NCI-H524 treated with DMSO at 0.1 percent for 48 hours (cell line): ENCODE results near the gene KDM4C.
"Not testable (repeated sequence)": the region's sequence is repeated elsewhere in the genome, so short reads cannot be mapped to it uniquely, and the experiment has no call there.

Source experiments
- DNase-seq: peaks from one replicate; lab custom pipeline; 2025; lab: John Stamatoyannopoulos, UW

The KDM4C gene

DNA sequence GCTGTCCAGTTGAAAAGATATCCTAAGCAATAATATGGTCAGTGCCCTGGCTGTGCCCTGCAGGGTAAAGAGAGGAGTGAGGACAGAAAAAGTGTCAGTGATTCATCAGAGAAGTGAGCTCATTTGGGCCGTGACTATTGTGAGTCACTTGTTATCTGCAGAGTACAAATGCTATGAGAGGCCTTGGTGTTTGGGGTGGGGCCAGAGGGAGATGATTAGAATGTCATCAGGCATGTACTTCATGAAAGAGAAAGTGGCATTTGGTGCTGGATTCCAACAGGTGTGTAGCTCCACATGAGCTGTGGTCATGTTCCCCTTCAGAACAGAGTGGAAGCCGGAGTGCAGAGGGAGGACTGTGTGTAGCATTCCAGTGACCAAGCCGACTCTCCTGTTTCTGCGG lies 174.1 kb downstream of the KDM4C start:
- no peak for DNase-seq

DNA sequence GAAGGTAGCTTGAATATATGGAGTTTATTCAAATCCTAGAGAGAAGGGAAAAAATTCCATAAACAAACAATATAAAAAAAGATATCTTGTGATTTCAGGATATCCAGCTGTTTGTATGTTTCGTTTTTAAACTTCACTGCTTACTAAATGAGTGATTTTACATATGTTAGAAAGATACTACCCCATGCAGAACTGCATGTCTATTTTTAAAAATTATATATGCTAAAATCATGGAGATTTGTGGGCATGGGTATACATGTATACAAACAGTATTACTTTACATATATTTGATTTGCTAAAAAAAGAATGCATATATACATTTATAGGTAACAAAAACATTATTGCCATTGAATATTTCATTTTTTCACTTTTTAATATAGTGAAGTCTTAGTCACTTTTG lies 178.3 kb downstream of the KDM4C start:
- no peak for DNase-seq

DNA sequence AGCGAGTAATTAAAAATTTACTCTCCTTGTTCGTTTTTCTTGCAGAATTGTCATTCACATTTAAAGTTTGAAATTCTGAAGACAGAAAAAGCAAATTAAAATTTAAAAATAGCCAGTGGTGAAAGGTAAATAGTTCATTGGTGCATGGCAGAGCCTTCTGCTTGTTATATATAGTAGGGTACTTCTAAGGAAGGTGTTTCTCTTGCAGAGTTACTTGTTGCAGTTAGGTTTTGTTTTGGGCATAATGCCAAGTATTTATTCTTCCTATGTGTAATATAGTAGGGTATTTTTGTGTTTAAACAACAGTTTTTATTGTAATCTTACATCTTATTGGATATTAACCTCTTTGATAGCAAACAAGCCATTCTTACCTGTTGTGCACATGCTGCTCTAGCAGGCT lies 179.4 kb downstream of the KDM4C start:
- DNase-seq = no peak

DNA sequence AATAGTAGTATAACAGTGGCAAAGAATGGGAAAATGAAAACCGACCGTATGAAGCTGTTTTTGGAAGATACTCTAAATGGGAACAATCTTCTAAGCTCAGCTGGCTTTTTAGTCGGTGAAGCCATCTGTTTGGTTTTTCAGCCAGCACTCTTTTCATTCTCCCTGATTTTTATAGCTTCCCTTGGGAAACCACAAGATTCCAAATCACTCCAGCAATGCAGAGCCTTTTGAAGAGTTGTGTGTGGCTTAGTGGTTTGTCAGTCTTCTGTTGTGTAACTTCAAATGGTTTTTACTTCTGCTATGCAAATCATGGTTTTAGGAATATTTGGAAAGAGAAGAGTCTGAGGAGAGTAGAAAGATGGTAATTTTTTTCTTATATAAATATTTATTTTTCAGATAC lies 180.7 kb downstream of the KDM4C start:
- DNase-seq = peak; percentile 21

DNA sequence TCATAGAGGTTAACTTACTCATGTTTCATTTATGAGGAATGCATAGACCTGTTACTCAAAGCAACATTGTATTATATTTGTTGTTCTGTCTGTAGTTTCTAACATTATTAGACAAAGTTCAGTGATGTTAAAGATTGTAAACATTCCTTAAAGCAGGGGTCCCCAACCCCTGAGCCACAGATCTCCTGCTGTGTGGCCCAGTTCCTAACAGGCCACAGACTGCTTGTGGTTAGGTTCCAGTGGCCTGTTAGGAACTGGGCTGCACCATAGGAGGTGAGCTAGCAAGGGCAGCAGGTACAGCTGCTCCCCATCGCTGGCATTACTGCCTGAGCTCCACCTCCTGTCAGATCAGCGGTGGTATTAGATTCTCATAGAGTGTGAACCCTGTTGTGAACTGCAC lies 181.1 kb downstream of the KDM4C start:
- DNase-seq = no peak

DNA sequence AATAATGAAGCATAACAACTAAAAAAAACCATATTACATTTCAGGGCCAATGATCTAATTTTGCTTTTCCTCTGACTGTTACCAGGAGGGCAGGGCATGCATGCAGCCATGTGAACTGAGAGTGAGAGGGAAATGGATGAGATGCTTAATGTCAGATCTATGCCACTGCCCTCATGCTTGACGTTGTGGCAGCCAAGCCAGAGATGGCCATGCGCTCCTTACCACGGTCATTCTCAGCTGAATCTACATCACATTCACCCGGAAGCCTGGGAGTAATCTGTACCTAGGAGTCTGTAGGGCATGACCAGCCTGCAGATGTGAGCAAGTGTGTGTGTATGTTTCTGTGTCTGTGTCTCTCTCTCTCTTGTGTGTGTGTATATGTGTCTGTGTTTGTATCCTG lies 183.7 kb downstream of the KDM4C start:
- DNase-seq = no peak

DNA sequence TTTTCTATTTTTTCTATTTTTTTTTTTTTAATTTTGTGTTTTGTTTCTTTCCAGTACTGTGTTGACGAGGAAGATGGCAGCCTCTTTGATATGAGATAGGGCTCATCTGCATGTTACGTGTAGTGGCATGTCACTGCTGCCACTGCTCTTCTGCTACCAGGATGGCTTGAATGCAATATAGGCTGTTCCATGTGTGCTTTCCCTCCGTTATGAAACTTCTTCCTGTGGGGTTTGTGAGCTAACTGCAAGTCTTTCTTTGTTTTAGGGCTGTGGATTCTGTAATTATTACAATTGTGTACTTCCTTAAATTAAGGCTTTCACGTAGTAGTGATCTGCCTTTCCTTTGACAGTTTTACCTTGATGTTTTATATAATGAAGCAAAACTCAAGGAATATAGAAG lies 184.6 kb downstream of the KDM4C start:
- DNase-seq = no peak

DNA sequence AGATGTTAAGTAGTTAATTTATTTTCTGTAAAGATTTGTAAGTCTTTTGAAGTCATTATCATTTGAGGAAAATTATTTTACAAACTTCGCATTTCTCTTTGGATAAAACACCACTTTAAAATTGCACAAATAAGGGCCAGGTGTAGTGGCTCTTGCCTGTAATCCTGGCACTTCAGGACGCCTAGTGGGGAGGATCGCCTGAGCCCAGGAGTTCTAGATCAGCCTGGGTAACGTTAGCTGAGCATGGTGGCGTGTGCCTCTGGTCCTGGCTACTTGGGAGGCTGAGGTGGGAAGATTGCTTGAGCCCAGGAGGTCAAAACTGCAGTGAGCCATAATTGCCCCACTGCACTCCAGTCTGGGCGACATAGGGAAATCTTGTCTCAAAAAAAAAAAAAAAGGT lies 185.5 kb downstream of the KDM4C start:
- DNase-seq = no peak

DNA sequence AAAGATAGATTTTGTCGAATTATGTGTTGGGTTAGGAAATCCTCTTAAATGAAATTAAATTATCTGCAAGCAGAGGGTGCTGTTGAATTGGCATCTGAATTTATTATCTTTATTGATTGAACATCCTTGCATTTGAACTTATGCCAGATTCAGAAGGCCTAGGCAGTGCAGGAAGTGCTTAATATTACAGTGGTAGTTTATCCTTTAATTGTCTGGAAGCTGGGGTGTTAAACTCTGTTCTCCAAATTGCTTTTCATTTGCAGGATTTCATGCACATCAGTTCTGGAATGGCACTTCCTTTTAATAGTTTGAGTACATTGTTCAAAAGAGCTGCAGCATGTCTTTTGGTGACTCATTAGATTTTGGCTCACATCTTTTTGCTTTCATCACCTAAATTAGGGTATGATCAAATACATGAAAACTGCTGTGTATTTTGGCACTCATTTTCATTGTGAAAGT lies 186.3 kb downstream of the KDM4C start:
- peak; percentile 11 for DNase-seq

DNA sequence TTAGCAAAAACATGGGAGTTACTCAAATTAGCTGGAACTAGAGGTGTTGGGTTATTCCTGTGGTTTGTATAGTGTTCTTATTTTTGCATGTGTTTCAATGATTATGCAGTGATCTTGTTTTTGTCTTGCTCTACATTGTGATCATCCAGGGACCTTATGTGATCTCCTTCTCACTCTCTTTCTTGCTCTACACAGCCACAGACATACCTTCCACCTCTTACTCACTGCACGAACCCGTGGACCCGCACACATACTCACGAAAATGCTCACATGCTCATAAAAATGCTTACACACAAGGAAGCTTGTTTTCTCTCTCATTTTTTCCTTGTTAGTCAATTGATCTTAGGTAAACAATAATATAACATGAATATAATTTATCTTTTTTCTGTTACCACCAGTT lies 187.1 kb downstream of the KDM4C start:
- DNase-seq = no peak

DNA sequence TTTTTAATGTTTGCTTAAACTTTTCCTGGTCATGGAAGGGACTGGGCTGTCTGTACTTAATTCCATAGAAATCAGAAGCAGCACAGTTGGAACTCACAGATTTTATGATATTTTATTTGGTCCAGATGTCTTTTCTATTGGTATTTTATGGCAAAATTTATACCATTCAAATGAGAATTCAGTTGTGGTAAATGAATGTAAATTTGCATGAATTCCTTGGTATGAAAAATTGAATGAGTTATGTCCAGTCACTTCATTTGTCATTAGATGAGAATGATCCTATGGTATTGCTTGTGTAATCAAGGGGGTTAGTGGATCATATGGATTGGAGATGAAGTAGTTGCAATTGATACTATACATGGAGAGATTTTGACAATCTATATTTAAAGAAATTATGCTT lies 188.0 kb downstream of the KDM4C start:
- DNase-seq = no peak

DNA sequence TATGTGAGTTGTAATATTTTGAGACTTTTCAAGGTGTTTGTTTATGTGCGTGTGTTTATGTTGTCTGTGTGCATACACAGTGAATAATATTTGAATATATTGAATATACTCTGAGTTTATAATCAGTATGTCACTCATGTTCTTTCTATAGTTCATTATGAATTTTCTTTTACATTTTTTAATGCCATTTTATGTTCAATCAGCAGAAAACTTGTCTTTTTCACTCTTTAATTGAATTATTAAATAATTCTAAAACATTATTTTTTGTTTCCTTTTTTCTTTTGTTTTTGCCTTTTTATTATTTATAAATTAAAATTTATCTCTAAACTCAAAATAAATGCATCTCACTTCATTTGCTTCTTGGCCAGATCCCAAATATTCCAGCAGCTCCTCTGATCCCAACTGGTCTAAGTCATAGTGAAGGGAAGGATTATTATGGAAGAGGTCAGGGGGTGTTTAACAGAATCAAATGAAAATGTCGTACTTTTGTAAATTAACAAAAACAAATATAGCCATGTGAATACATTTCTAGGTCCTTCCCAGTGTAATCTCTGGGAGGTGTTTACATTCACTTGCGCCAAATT lies 188.9 kb downstream of the KDM4C start:
- no peak for DNase-seq

DNA sequence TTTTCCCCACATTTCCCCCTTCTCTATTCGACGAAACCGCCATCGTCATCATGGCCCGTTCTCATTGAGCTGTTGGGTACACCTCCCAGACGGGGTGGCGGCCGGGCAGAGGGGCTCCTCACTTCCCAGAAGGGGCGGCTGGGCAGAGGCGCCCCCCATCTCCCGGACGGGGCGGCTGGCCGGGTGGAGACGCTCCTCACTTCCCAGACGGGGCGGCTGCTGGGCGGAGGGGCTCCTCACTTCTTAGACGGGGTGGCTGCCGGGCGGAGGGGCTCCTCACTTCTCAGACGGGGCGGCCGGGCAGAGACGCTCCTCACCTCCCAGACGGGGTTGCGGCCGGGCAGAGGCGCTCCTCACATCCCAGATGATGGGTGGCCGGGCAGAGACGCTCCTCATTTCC lies 191.1 kb downstream of the KDM4C start:
- not testable (repeated sequence) for DNase-seq

DNA sequence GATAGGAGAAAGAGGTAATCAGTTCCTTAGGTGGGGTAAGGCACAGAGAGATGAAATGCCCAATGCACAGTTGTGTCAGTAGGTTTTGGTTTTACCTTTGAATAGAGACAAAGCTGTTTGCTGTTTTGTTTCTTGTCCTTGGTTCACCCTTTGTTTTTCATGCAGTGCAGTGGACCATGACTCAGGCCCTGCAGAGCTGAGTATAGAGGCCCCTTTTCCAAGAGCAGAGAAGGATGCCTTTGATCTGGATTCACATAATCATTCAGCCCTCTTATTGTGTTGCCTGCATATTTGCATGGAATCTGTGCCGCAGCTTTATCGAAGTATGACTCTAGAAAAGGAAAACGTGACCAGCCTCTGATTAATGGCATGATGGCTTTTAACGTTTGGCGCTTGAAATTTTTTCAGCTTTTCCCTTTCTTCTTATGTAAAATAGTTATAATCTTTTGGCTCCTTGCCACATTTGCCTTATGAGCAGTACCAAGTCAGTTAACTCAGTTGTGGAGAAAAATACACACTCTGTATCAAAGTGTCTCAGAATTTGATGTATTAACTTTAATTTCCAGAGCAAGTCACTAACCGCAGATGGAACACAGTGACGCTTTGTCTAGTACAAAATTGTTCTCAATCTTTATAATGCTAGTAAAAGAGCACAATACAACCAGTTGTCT lies 197.6 kb downstream of the KDM4C start:
- no peak for DNase-seq

DNA sequence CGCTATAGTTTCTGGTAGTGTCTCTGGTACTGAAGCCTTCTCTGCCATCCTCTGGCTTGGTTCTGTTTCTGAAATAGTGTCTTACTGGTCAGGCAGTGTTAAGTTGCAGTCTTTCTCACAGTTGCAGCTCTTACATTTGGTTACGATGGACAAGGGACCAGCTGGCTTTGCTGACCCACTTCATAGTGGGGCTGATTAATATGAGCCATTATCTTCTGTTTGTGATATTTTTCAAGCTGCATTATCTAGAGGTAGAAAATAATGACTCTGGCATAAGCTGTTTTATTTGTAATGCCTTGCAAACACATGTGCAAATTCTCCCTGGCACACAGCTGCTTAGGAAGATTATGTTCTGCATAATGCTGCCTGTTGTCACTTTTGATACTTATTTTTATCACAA lies 199.1 kb downstream of the KDM4C start:
- no peak for DNase-seq

DNA sequence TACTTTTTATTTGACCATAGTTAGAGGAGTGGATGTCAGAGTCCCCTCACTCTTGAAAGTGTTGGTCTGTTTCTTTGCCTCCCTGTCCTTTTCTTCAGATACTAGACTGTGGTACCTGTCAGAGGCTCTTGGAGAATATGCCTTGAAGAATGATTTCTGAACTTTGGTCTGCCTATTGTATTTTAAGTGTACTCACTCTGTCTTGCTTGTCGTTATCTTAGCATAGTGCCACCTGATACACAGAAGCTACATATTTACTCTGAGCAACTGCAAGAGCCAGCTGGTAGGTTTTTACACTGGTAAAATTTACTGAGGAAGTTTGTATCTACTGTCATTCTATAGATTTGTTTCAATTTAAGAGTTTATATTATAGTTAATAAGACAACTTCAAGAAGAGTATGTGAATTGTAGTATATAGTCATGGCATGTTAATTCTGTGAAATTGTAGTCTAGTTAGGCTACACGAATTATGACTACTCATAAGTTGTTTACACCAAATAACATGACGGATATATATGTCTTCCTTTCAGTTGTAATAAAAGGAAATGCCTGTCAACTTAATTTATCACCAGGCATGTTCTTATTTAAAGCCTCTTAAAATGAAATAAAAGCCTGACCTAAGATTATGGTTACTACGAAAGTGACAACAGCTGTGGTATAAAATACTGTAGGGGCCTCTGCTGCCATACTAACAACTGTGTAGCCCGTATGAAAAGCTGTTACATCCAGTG lies 201.7 kb downstream of the KDM4C start:
- DNase-seq = peak; percentile 74

DNA sequence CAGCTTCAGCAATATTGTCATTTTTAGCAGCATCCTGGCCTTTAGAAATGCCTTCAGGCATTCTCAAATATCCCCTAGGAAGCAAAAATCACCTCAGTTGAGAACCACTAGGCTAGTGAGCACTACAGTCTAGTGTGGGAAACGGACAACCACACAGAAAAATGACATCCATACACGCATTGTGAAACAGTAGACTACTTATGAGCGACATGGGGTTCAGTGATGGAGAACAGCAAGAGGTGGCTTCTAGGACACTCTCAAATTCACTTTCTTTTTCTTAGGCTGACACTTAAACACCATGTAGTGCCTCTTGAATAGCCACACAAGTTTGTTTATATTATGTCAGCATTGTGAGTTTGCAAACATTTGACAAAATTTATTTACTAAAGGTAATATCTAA lies 203.0 kb downstream of the KDM4C start:
- DNase-seq = no peak

DNA sequence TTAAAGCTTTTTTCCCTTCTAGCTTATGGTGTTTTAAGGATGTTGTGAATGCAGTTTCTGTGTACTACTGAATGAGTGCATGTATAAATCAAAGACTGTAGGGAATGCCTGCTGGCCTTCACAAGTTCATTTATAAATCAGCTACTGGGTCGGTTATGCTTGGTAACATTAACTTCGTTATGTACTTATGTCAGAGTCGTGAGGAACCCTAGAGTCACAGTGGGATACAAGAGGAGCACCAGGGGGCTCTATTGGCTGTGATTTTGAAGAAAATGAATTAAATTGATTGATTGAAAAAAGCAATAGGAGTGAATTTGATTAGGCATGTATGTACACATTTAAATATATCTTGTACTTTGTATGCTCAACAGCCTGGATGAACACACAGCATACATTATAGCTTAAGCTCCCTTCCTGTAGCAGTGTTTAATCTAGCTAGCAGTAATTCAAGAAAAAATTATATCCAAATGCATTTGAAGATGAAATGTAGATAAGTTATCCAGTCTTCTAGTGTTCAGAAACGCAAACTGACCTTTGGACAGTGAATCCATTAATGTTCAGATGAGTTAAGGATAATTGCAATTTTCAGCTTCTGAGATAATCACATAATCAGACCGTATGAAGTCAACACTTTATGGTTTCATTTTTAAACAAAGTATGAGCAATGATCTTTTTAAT lies 204.2 kb downstream of the KDM4C start:
- no peak for DNase-seq

DNA sequence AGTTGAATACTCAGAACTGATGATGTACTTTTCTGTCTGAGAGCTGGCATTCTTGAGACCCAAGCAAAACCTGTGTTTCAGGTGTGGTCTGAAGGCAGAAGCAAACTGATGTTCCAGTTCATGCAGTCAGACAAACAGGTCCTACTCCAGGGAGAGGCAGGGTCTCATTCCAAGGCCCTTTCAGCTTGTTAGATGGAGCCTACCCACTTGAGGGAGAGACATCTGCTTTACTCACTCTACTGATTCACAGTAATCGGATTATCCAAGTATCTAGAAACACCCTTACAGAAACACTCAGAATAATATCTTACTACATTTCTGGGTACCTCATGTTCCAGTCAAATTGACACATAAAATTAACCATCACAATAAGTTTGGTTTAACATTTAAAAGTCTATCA lies 207.8 kb downstream of the KDM4C start:
- DNase-seq = peak; percentile 79

DNA sequence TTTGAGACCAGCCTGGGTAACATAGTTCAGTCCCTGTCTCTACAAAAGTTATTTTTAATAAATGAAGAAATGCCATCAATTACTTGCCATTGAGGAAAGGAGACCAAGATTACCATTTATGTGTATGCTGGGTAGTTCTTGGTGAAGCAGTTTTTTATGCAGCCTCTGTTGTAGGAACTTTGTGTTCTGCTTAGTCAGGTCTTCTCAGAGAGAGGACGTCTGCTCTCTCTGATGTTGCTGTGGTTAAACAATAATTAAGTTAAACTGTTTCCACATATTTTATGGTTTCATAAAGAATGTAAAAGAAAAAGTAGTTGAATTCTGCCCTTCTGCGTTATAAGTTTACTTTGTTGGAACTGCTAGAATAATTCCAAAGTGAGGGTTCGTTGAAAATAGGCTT lies 210.5 kb downstream of the KDM4C start:
- no peak for DNase-seq

DNA sequence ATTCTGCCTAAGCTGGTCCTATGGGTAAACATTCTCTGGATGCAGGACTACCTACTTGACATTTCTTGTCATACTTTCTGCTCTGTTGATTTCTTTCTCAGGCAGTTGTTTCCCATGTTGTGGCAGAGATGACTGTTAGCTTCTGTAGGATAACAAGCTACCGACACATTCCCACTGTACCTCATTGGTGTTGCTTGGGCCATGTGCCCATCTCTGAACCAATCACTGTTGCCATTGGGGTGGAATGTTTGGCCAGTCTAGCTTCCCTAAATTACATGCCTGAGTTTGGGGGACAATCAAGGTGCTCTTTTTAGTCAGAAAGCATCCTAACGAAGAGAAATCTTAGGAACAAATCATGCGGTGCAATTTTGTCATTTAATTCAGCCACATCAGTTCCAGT lies 212.0 kb downstream of the KDM4C start:
- DNase-seq = no peak

DNA sequence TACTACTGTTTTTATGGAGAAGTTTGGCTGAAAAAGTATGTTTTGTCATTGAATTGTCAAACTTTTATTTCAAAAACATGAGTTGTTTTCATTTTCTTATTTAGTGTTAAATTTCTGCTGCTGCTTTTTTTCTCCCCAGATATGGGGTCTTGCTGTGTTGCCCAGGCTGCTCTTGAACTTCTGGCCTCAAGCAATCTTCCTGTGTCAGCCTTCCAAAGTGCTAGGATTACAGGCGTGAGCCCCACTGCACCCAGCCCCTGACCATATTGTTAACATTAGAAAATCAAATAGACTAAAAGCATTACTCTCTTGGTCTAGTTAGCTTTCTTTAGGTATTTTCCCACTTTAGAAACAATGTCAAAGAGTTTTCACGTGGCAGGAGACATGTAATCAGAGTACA lies 215.3 kb downstream of the KDM4C start:
- DNase-seq = no peak

DNA sequence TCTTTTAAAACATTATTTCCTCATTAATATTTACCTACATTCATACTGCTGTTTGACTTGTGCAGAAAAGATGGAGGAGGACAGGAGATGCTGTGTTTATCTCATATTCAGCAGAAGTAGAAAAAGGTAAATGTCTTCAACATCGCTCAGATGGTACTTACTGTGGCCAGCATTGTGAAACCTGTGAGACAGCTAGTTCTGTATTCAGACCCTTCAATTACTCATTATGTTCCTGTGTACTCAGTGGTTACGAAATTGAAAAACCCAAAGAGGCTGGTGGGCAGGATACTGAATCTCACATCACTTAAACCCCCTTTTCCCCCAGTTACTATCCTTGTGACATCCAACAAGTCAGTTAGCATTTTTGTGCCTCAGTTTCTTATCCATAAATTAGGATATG lies 216.0 kb downstream of the KDM4C start:
- no peak for DNase-seq
